NCI-H1436 (cell line): Measurements from ENCODE around the gene RESP18.
A peak's percentile ranks its signal among the peaks of the same experiment; 100 is the strongest.

Source experiments
- DNase-seq: peaks from one replicate; lab custom pipeline; 2025; lab: John Stamatoyannopoulos, UW

The RESP18 gene

DNA sequence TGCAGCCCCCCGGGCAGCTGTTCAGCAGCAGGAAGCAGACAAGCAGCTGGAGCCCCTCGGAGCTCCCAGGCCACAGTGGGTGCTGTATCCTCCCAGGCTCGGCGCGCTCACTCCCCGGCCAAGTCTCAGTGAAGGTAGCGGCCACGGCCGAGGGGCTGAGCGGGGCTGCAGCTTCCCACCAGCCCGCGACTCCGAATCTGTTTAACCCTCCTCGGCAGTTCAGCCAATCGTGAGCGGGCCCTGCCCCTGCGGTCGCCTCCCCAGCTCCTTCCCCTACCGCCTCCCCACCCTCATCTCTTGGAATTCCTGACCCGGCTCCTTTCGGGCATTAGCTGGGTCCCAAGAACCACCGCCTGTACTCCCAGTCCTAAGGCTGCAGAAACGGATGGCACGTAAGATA lies at the start of gene RESP18:
RESP18 (minus strand) TSS at position 203 of the 400 bp plus-strand sequence.
- DNase-seq: no peak

DNA sequence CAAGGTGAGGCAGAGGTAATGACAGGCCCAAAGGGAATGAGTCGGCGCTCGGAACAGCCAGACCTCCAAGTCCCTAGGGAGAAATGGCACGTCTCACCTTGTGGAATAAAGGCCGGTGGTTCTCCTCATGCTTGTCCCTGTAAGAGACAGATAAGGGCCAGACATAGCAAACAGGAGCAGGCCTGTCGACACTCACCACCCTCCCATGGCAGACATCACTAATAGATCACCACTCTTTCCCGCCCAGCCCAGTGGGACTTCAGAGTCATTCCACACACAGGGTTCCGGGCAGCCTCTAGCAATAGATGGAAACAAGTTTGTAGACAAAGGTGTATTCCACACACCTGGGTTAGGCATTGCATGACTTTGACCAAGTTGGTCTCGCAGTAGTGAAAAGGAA lies 48.9 kb upstream of the RESP18 start:
- no peak for DNase-seq

DNA sequence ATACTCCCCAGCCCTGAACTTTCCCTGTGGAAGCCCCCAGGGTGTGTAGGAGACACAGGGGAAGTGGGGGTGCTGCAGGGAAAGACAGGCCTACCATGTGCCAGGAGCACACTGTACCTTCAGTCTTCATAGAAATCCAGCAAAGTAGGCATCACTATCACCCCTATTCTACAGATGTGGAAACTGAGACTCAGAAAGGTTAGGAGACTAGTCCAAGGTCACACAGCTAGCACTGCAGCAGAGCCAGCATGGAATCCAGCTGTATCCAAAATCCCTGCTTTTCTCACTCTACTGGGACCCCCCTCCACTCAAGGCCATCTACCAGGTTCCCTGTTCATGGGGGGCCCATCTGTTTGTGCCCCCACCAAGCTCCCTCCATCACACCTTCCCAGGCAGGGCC lies 48.4 kb upstream of the RESP18 start:
- no peak for DNase-seq

DNA sequence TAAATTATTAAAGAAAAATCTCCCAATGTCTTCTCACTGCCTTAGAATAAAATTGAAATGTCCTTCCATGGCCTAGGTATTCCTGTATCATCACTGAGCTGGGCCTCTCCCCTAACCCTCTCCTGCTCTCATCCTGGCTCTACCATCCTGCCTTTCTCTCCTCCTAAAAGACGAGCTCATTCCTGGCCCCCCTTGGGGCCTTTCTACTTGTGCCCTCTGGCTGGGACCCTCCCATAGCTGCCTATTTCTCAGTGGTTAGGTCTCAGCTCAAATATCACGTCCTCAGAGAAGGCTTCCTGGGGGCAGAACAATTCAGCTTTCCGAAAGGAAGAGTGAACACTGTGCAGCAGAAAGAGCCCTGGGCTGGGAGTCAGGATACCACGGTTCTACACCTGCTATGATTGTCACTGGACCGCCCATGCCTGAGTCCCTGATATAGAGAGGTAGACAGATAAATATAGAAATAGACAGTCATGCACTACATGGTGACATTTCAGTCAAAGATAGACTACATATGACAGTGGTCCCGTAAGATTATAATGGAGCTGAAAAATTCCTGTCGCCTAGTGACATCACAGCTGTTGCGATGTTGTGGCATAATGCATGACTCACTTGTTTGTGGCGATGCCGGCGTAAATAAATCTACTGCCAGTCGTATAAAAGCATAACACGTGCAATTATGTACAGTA lies 45.8 kb upstream of the RESP18 start:
- DNase-seq: no peak

DNA sequence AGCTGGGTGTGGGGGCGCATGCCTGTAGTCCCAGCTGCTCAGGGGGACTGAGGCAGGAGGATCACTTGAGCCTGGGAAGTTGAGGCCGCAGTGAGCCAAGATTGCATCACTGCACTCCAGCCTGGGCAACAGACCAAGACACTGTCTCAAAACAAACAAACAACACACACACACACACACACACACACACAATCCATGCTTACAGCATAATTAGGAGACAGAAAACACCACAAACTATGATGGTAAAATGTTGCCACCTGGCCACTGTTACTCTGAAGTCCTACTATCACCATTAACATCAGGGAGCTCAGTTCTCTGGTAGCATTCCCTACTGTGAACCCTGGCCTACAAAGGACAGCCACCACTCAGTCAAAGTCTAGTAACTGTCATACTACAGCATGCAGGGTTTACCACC lies 36.9 kb upstream of the RESP18 start:
- no peak for DNase-seq

DNA sequence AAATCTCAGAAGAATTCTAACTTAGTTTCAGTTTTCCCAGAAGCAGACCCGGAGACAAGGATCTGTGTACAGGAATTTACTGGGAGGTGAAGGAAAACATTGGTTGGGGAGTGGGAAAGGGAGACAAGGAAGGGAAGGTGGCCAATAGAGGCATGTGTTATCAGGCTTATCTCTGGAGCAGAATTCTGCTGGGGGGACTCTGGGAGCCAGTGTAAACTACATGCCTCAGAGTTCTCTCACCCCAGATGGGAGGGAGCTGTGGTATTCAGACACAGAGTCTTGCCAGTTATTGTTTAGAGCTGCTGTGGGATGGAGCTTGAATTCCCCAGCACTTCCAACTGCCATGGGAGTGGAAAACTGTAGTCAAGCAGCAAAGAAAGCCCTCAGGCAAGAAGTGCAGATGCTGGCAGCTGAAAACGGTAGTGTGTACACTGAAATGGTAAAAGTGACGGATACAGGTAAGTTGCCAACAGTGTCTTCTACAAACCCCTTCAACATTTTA lies 36.2 kb upstream of the RESP18 start:
- no peak for DNase-seq

DNA sequence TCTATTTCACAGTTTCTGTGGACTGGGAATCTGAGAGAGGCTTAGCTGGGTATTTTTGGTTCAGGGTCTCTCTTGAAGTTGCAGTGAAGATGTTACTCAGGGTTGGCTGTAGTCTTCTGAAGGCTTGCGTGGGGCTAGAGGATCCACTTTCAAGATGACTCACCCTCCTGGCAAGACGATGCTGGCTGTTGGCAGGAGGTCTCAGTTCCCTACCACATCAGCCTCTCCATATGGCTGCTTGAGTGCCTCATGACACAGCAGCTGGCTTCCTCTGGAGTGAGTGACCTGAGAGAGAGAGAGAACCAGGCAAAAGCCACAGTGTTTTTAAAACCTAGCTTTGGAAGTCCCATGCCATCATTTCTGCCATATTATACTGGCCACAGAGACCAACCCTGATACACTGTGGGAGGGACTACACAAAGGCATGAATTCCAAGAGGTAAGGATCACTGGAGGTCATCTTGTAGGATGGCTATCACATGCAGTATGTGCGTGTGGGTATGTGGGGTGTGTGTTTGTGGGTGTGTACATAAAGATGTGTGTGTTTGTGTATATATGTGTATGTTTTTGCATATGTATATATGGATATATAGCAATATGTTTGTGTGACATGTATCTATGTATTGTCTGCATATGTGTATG lies 30.1 kb upstream of the RESP18 start:
- DNase-seq: no peak

DNA sequence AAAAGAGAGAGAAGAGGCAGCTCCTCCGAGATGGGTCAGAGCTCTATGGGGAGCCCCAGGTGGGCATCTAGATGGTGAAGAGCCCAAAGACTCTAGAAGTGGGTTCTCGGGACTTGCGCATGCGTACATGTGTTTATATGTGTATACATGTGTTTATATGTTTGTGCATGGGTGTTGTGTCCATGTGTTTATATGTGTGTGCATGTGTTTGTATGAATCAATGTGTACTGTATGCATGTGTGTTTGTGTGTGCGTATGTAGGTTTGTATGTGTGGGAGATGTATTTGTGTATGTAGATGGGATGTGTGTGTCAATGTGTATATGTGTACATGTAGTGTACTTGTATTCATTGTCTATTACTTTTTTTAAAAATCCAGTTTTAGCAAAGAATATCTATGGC lies 29.5 kb upstream of the RESP18 start:
- DNase-seq: no peak

DNA sequence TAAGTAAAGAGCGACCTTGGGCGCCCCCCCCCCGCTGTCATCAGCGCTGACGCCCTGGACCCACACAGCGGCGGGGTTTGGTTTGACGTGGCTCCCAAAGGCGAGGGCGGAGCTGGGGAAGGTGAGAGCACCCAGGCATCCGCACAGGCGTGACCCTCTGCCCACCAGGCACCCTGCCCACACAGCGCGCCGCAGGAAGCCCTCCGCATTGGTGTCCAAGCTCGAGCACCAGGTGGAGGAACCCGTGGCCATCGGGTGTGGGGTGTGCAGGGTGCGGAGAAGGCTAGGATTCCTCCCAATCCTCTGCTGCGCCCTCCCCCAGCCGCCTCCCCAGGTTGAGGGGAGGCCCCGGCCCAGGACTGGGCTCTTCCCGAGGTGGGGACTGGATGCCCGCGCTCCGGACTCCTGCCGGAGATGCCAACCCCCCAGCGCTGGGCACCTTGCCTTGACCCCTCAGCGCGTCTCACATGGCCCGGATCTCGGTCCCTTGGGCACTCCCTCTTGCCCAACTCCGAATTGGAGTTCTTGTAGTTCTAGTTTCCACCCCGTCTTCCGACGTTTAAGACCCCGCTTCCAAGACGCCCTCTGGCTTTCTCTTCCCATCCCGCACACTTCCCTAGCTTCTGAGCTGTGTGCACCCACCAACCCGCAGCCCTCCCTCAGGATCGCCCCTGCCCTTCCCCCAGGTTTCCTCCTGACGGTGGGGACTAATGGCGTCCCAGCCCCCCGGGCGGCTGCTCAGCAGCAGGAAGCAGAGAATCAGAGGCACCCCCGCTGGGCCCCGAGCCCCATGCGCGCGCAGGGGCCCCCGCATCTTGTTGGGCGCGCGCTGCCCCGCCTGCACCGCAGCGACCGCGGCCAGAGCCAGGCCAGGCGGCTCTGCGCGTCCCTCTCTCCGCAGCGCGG lies 25.9 kb upstream of the RESP18 start:
- DNase-seq: peak; percentile 6

DNA sequence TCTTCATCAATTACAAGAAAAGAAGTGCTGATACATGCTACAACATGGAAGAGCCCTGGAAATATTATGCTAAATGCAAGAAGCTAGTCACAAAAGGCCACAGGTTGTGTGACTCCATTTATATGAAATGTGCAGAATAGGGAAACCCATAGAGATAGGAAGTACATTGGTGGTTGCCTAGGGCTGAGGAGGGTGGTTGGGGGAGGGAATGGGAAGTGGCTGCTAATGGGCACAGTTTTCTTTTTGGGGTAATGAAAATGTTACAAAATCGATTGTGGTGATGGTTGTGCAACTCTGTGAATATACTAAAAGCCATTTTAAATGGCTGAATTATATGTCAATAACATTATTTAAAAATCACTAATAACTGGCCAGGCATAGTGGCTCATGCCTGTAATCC lies 24.3 kb upstream of the RESP18 start:
- DNase-seq: no peak

DNA sequence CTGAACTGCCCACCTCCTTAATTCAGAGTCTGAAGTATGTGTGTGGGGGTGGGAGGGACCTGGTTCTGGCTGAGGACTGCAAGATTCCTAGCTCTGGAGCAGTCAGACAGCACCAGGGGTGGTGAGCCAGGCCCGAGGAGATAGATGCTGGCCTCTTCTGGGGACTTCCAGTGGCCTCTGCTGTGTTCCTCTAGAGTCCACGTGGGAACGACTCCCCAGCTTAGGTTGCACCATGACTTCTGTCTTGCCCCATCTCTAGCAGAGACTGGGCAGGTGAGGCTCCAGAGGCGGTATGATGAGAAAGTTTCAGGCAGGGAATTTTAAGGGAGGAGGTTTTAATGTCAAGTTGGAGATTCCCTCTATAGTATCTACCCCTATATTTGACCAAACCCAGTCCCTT lies 22.0 kb upstream of the RESP18 start:
- no peak for DNase-seq

DNA sequence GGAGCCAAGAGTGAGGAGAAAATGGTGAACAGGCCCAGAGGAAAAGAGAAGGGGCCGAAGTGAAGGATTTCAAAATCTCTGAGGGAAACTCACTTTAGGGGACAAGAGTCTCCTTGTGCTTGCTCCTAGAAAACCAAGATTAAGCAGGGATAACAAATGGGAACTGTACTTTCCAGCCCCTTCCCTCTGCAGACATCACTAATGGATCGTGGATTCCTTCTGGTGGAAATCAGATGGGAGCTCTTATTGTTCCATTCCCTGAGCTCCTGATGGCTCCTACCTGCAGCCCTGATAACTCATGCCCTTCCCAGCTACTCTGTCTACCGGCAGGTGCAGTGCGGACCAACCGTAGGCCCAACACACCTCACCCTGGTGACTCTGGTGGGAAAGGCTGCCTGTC lies 20.6 kb upstream of the RESP18 start:
- no peak for DNase-seq

DNA sequence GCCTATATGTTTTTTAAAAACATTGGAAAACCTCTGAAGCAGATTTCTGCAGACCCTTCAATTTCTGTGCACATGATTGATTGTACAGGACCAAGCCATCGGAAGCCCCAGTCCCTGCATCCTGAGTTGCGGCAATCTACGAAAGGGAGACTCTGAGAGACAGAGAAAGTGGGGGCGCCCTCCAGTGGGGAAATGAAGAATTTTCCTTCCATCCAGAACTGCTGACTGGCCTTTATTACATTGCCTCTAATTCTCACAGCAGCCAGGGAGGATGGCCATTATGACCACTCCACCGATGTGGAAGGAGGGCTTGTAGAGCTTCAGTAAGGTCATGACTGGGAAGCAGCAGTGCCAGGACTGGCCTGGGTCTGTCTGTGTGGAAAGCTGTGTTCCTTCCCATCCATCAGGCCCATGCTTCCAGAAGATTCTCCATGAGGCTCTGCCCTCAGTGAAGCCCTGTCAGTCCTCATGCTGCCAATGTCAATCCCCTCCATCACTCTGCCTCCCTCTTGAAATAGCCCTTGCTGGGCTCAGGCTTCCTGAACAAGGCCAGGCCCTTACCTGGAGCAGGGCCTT lies 20.0 kb upstream of the RESP18 start:
- peak; percentile 60 for DNase-seq

DNA sequence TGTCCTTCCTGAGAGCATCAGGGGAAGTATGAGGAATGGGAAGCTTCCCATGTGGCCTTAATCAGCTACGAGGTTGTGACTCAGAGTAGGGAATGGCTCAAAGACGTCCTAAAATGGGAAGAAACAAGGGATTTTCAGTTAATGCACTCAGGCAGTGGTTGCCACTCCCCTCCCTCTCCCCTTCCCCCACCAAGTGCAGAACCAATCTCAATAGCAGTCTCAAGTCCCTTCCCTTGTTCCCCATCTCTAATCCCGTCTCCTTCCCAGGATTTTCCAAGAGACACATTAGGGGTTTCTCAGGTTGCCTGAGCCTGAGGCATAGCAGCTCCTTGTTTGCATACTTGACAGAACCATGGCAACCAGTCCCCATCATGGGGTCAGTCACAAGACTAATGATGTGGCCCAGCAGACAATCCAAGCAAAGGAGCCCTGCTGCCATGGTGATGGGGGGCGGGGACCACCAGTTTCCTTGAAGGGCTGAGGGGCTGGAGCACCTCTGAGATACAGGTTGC lies 18.2 kb upstream of the RESP18 start:
- no peak for DNase-seq

DNA sequence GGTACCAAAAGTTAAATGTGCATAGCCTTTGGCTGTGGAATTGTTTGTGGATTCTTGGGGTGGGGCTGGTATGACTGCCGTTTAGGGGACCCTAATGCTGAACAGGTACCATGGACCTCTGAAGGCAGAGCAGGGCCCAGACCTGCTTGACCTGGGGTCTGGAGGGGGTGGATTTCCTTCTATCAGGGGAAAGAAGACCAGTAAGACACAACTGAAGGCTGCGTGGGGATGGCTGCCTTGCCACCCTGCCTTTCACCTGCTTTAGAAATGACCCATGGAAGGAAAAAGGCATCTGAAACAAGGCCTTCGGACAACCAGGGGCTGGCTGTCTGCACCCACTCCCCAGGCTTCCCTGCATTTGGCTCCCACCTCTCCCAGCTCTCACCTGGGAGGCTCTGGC lies 17.7 kb upstream of the RESP18 start:
- no peak for DNase-seq

DNA sequence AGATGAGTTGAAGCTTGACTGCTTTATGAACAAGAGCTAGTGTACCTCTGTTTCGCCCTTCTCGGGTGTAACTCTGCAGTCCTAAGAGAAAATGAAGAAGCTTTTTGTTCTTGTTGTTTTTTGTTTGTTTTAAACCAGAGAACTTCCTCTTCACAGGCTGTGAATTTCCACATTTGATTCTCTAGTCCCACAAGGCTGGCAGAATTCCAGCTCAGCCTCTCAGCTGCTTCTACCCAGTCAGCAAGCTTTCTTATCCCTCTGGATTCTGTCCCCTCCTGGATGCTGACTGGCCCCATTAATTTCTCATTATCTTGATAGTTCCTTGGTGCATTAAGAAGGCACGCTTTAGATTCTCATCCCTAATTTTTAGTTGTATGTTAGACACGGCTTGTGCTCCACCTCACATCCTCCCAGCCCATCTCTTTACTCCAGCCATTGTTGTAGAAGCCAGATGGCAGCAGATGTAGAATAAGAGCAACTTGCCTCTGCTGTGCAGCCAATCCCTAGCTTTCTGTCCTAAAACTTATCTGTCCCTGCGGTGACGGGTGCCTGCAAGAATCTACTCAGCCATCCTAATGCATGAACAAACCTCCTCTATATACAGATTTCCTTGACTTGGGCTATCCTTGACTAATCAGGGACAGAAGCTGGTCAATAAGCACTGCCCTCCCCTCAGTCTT lies 12.3 kb upstream of the RESP18 start:
- no peak for DNase-seq

DNA sequence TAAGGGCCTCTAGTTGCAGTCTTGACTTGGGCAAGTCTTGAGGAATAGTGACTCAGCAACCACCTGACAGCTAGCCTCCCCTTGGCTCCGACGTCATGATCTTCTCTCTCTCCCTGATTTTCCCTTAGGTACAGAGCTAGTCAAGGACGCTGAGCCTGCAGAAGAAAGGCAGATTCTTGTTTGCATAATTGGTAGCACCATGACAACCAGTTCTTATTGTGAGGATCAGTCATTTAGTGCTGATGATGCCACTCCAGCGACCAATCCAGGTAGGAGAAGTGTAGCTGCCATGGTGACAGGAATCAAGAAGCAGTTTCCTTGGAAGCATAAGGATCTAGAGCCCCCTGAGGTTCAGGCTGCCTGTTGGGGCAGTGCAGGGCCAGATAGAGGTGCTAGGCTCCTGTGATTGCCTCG lies 2.8 kb upstream of the RESP18 start:
- peak; percentile 86 for DNase-seq

DNA sequence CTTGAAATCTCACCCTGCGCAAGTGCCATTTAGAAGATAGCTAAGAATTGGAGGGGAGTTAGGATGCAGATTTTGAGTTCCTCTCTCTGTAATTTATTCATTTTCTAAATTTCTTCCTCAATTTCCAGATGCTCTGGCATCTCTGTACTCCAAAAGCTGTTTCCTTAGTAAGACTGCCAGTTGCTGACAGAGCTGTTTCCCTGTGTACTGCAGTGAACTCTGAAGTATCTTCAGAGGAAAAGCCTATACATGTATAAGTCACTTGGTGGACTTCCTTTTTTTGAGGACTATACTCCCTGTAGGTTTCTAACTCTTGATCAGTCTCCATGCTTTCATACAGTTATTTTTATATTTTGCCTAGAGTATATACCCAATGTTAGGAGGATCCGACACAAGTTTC lies 1.5 kb upstream of the RESP18 start:
- no peak for DNase-seq

DNA sequence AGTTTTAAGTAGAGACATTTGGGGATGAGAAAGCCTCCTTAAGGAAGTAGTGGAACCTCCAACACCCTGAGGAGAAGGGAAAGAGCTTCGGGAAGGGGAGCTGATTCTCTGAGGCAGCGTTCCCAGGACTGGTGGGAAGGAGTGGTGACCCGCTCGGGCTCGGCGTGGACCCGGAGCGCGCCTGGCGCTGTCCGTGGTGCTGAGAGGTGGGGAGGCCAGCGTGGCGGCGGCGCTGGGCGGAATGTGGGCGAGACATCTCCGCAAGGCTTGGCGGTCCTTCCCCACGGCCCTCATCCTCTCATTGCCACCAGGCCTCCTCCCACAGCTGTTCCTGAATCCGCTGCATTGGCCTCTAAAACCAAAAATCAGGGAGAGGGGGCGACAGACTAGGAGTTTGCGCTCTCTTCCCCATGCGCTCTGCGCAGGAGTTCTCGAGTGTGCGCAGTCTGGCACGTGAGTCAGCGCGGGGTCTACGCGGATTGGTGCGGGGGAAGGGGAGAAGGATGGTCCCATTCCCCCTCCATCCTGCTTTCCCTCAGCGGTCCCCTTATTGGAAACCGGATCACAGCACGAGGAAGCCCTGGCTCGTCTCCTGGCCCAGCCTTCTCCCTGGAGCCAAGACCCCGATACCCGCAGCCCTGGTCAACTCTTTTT lies 857 bp downstream of the RESP18 start:
- no peak for DNase-seq

DNA sequence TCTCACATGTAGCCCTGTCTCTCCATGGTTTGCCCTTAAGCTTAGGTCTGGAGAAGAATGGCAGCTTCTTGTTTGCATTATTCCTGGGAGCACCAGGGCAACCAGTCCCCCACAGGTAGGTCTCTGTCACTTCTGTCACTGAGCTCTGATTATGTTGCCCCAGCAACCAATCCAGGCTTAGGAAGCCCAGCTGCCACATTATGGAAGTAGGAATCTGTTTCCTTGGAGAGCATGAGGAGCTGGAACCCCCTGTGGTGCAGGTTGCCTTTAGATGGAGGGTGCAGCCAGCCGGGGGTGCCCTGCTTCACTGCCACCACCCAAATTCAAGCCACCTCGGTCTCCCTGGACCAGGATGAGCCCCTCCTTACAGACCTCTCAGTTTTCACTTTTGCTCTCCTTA lies 4.8 kb downstream of the RESP18 start:
- DNase-seq: no peak

DNA sequence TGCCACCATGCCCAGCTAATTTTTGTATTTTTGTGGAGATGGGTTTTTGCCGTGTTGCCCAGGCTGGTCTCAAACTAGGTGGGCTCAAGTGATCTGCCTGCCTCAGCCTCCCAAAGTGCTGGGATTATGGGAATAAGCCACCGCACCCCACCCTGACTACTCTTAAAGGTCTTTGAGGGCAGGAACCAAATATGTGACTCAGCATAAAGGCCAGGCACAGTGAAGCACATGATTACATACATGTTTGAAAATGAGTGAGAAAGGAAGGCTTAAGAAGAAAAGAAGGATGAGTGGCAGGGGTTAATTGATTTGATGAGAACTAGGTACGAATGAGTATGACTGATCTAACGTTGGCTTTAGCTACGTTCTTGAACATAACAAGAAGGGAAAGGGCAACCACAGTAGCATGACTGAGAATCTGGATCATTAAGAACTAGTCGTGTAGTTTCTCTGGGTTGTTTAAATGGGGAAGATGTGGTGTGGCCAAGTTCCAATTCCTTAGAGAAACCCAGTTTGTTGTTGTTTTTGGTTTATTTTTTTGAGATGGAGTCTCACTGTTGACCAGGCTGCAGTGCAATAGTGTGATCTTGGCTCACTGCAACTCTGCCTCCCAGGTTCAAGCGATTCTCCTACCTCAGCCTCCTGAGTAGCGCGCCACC lies 6.8 kb downstream of the RESP18 start:
- no peak for DNase-seq
